Activated CD4-positive, alpha-beta memory T cell treated with anti-CD3 and anti-CD28 coated beads for 36 hours (primary cell): Measurements from ENCODE around the gene RARA. TPM values are rescaled to one million over a fixed set of nuclear protein-coding genes. Genes with fewer than 3 reads are reported as not detected.
"Not testable (repeated sequence)": the region's sequence is repeated elsewhere in the genome, so short reads cannot be mapped to it uniquely, and the experiment has no call there.

Experiments used
- CTCF ChIA-PET: fragments of 350-600 bp; sonication (Branson Sonifier 250); formaldehyde crosslinking; loops from one replicate; lab custom pipeline; 2021; ENCODE audit warnings: antibody characterized with exemption, inconsistent platforms; lab: Charles Lee
- POLR2A ChIA-PET: fragments of 350-600 bp; sonication (Branson Sonifier 250); formaldehyde crosslinking; loops from one replicate; lab custom pipeline; 2021; ENCODE audit warnings: antibody characterized with exemption; lab: Charles Lee
- DNase-seq: peaks from one replicate; pipeline ENCODE4 v3.0.0-alpha.2; 2020
- H3K27ac Mint-ChIP-seq: one replicate; pipeline ENCODE4 v1.8.0; 2021; ENCODE audit warnings: mixed read lengths
- H3K27me3 Mint-ChIP-seq: one replicate; pipeline ENCODE4 v1.8.0; 2021; ENCODE audit warnings: mixed read lengths
- H3K36me3 Mint-ChIP-seq: one replicate; pipeline ENCODE4 v1.8.0; 2021; ENCODE audit warnings: mixed read lengths
- H3K4me1 Mint-ChIP-seq: one replicate; pipeline ENCODE4 v1.8.0; 2021; ENCODE audit warnings: low read depth, mixed read lengths
- H3K4me3 Mint-ChIP-seq: one replicate; pipeline ENCODE4 v1.8.0; 2021; ENCODE audit warnings: mild to moderate bottlenecking, mixed read lengths
- H3K9me3 Mint-ChIP-seq: one replicate; pipeline ENCODE4 v1.8.0; 2021; ENCODE audit warnings: mixed read lengths
- intact Hi-C: fragments of 100-400 bp; cut with micrococcal nuclease; formaldehyde crosslinking; loops from one replicate; pipeline ENCODE4 v1.15.1; 2023
- total RNA-seq, 2 experiments: library from RNA; stranded (reverse); gene quantifications; one replicate each; pipeline ENCODE4 v1.2.3, GENCODE V29; 2021

RARA gene
- total RNA-seq, 2 experiments from 2014 or later = 31.2 TPM

DNA sequence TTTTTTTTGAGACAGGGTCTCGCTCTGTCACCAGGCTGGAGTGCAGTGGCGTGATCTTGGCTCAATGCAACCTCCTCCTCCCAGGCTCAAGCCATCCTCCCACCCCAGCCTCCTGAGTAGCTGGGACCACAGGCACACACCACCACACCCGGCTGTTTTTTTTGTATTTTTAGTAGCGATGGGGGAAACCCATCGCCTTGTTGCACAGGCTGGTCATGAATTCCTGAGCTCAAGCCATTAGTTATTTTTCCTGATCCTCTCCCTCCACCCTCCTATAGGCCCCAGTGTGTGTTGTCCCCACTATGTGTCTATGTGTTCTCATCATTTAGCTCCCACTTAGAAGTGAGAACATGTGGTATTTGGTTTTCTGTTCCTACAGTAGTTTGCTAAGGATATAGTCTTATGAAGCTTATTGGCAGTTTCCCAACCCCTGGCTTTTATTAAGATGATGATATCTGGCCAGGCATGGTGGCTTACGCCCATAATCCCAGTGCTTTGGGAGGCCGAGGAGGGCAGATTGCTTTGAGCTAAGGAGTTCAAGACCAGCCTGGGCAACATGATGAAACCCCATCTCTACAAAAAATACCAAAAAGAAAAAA is 9.7 kb upstream of the RARA start:
- CTCF ChIA-PET = interaction anchor here (0.6 to 6.4 kb wide), 11 partner anchors 8 to 64 kb away, joined by 3 to 50 read pairs (median 4); no protein-coding TSS in a partner anchor
- Mint-ChIP-seq H3K4me1 (peaks cover 22% of the 10 kb centered on the region), H3K36me3 (peaks cover 70% of the 10 kb centered on the region)
- DNase-seq, intact Hi-C loops, H3K27ac Mint-ChIP-seq, H3K4me3 Mint-ChIP-seq, H3K27me3 Mint-ChIP-seq, H3K9me3 Mint-ChIP-seq: not testable (repeated sequence)
- POLR2A ChIA-PET = interaction anchor here (1.4 to 1.7 kb wide), 2 partner anchors 10 to 43 kb away, joined by 3 to 6 read pairs; no protein-coding TSS in a partner anchor

- H3K36me3 Mint-ChIP-seq = peaks cover 53% of the 10 kb centered on the region
- DNase-seq = no peak
- no peak overlapping the region for H3K4me3 Mint-ChIP-seq
- ChIA-PET CTCF (interaction anchor here (0.5 to 8.8 kb wide), 9 partner anchors 11 to 231 kb away, joined by 3 to 241 read pairs (median 8); no protein-coding TSS in a partner anchor), POLR2A (interaction anchor here (1.0 kb wide), 1 partner anchor 16 kb away, joined by 3 read pairs; no protein-coding TSS in a partner anchor)
- no peak overlapping the region for H3K27ac Mint-ChIP-seq
- no peaks in the 10 kb centered on the region for H3K27me3 Mint-ChIP-seq
- H3K9me3 Mint-ChIP-seq = no peaks in the 10 kb centered on the region
- intact Hi-C loops = no loop called here
- peaks cover 16% of the 10 kb centered on the region for H3K4me1 Mint-ChIP-seq
Measured at GRCh38 chr17:40301315-40301714, 7.7 kb upstream of the RARA start.

GRCh38 chr17:40303009-40303657 is 5.8 kb upstream of the RARA start:
- ChIA-PET POLR2A (interaction anchor here (1.5 kb wide), 2 partner anchors 12 to 51 kb away, joined by 3 to 4 read pairs; no protein-coding TSS in a partner anchor), CTCF (interaction anchor here (0.7 to 8.8 kb wide), 20 partner anchors 8 to 230 kb away, joined by 3 to 241 read pairs (median 6); no protein-coding TSS in a partner anchor)
- peak overlapping the region; percentile 36 for H3K27ac Mint-ChIP-seq
- peaks cover 15% of the 10 kb centered on the region for H3K4me1 Mint-ChIP-seq
- intact Hi-C loops = loop anchor here (1.0 kb wide), 1 partner anchor 52 kb away; no protein-coding TSS in a partner anchor
- H3K27me3 Mint-ChIP-seq = no peaks in the 10 kb centered on the region
- DNase-seq = peak; percentile 46
- no peak overlapping the region for H3K4me3 Mint-ChIP-seq
- H3K36me3 Mint-ChIP-seq = peaks cover 42% of the 10 kb centered on the region
- no peaks in the 10 kb centered on the region for H3K9me3 Mint-ChIP-seq

GRCh38 chr17:40303708-40304551 is 5.0 kb upstream of the RARA start:
- no peak overlapping the region for H3K27ac Mint-ChIP-seq
- H3K9me3 Mint-ChIP-seq = no peaks in the 10 kb centered on the region
- H3K27me3 Mint-ChIP-seq = no peaks in the 10 kb centered on the region
- peaks cover 15% of the 10 kb centered on the region for H3K4me1 Mint-ChIP-seq
- intact Hi-C loops = loop anchor here (1.0 kb wide), 1 partner anchor 51 kb away; no protein-coding TSS in a partner anchor
- POLR2A ChIA-PET = interaction anchor here (0.6 to 1.5 kb wide), 3 partner anchors 11 to 51 kb away, joined by 3 to 4 read pairs (median 3); no protein-coding TSS in a partner anchor
- CTCF ChIA-PET = interaction anchor here (0.9 to 8.8 kb wide), 17 partner anchors 8 to 229 kb away, joined by 3 to 241 read pairs (median 6); no protein-coding TSS in a partner anchor
- H3K4me3 Mint-ChIP-seq = no peak overlapping the region
- H3K36me3 Mint-ChIP-seq = peaks cover 37% of the 10 kb centered on the region
- no peak for DNase-seq

- ChIA-PET POLR2A (interaction anchor here (1.5 kb wide), 1 partner anchor 10 kb away, joined by 3 read pairs; no protein-coding TSS in a partner anchor), CTCF (interaction anchor here (1.0 to 8.8 kb wide), 9 partner anchors 9 to 228 kb away, joined by 3 to 241 read pairs (median 6); no protein-coding TSS in a partner anchor)
- H3K27ac Mint-ChIP-seq, intact Hi-C loops, H3K4me3 Mint-ChIP-seq, DNase-seq, H3K9me3 Mint-ChIP-seq, H3K27me3 Mint-ChIP-seq: not testable (repeated sequence)
- Mint-ChIP-seq H3K4me1 (peaks cover 18% of the 10 kb centered on the region), H3K36me3 (peaks cover 32% of the 10 kb centered on the region)
Measured at GRCh38 chr17:40304552-40304863, 4.5 kb upstream of the RARA start.

GRCh38 chr17:40304866-40305265 is 4.1 kb upstream of the RARA start:
- H3K27ac Mint-ChIP-seq, H3K9me3 Mint-ChIP-seq, H3K4me3 Mint-ChIP-seq, intact Hi-C loops, DNase-seq, H3K27me3 Mint-ChIP-seq: not testable (repeated sequence)
- peaks cover 32% of the 10 kb centered on the region for H3K36me3 Mint-ChIP-seq
- POLR2A ChIA-PET = interaction anchor here (1.5 kb wide), 1 partner anchor 10 kb away, joined by 3 read pairs; no protein-coding TSS in a partner anchor
- peaks cover 18% of the 10 kb centered on the region for H3K4me1 Mint-ChIP-seq
- CTCF ChIA-PET = interaction anchor here (1.0 to 8.8 kb wide), 9 partner anchors 9 to 228 kb away, joined by 3 to 241 read pairs (median 9); no protein-coding TSS in a partner anchor

- no peaks in the 10 kb centered on the region for H3K27me3 Mint-ChIP-seq
- H3K4me1 Mint-ChIP-seq = peaks cover 27% of the 10 kb centered on the region
- intact Hi-C loops = no loop called here
- H3K9me3 Mint-ChIP-seq = no peaks in the 10 kb centered on the region
- no peak for DNase-seq
- POLR2A ChIA-PET = interaction anchor here (0.5 to 2.4 kb wide), 9 partner anchors 9 to 185 kb away, joined by 3 to 11 read pairs (median 5); no protein-coding TSS in a partner anchor
- CTCF ChIA-PET = interaction anchor here (1.0 to 8.8 kb wide), 15 partner anchors 9 to 280 kb away, joined by 3 to 241 read pairs (median 6); no protein-coding TSS in a partner anchor
- H3K36me3 Mint-ChIP-seq = peaks cover 23% of the 10 kb centered on the region
- H3K4me3 Mint-ChIP-seq = peak overlapping the region; percentile 18
- peak overlapping the region; percentile 38 for H3K27ac Mint-ChIP-seq
Measured at GRCh38 chr17:40306395-40306794, 2.6 kb upstream of the RARA start.

- DNase-seq = no peak
- Mint-ChIP-seq H3K9me3 (no peaks in the 10 kb centered on the region), H3K27ac (no peak overlapping the region), H3K27me3 (no peaks in the 10 kb centered on the region), H3K36me3 (peaks cover 17% of the 10 kb centered on the region), H3K4me1 (peaks cover 35% of the 10 kb centered on the region), H3K4me3 (no peak overlapping the region)
- intact Hi-C loops = no loop called here
- CTCF ChIA-PET = interaction anchor here (0.6 to 8.8 kb wide), 21 partner anchors 8 to 281 kb away, joined by 3 to 241 read pairs (median 5); partner anchors contain the start of gene TOP2A
- POLR2A ChIA-PET = interaction anchor here (0.5 to 2.4 kb wide), 11 partner anchors 10 to 186 kb away, joined by 3 to 11 read pairs (median 4); no protein-coding TSS in a partner anchor
Measured at GRCh38 chr17:40307001-40307730, 1.8 kb upstream of the RARA start.

DNA sequence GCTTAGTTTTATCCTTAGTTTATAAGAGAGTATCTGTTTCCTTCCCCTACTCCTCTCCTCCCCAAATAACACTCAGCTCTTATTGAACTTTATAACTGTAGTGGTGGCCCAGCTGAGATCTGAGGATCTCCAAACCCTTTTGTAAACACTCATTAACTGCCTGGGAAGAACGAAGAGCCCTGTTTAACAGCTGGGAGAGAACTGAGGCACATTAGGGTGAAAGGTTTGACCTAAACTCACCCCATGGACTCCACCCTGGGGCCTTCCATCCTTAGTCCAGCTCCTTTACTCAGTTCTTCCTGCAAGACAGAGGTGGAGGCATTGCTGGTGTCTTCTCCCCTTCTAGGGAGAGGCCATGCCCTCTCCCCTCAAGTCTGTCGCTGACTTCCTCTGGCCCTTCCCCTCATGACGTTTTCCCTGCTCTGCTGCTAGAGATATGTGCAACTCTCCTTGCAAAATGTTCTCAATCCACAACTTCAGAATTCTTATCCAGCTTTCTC is 1.2 kb upstream of the RARA start:
- intact Hi-C loops = no loop called here
- peaks cover 37% of the 10 kb centered on the region for H3K4me1 Mint-ChIP-seq
- H3K27me3 Mint-ChIP-seq = no peaks in the 10 kb centered on the region
- H3K27ac Mint-ChIP-seq = no peak overlapping the region
- peaks cover 12% of the 10 kb centered on the region for H3K36me3 Mint-ChIP-seq
- no peak for DNase-seq
- ChIA-PET CTCF (interaction anchor here (0.9 to 8.8 kb wide), 17 partner anchors 8 to 281 kb away, joined by 3 to 241 read pairs (median 6); partner anchors contain the start of gene TOP2A), POLR2A (interaction anchor here (0.9 to 2.4 kb wide), 9 partner anchors 9 to 47 kb away, joined by 3 to 11 read pairs (median 5); no protein-coding TSS in a partner anchor)
- no peak overlapping the region for H3K4me3 Mint-ChIP-seq
- H3K9me3 Mint-ChIP-seq = no peaks in the 10 kb centered on the region

DNA sequence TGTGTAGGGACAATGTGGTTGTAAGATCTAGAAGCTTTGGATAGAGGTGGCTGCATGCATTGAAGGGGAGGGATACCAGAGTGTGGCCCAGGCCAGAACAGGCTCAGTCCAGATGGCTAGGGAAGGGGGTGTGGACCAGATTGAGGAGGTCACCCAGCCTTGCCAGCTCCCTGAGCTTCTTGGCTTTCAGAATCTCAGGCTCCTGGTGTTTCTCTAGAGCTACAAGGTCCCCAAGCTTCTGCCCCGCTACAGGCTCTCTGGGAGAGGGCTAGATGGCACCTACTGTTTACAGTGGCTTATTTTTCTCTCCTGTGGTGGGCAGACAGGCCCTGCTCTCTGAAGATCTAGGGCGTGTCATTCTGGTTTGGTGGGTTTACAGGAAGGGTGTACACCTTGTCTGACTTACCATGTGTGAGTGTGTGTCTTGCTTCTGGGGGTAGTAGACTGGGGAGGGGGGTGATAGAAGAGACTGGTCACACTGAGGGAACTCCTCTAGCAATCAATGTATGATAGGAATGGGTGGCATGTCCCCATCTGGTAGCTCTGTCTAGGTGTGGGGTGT is 1.1 kb downstream of the RARA start:
- no peaks in the 10 kb centered on the region for H3K36me3 Mint-ChIP-seq
- intact Hi-C loops = no loop called here
- ChIA-PET CTCF (interaction anchor here (1.2 to 8.8 kb wide), 3 partner anchors 45 to 54 kb away, joined by 3 to 241 read pairs (median 5); no protein-coding TSS in a partner anchor), POLR2A (interaction anchor here (0.7 to 1.3 kb wide), 2 partner anchors 16 to 17 kb away, joined by 3 to 4 read pairs; no protein-coding TSS in a partner anchor)
- peaks cover 40% of the 10 kb centered on the region for H3K4me1 Mint-ChIP-seq
- no peak for DNase-seq
- no peaks in the 10 kb centered on the region for H3K27me3 Mint-ChIP-seq
- H3K27ac Mint-ChIP-seq = no peak overlapping the region
- no peaks in the 10 kb centered on the region for H3K9me3 Mint-ChIP-seq
- H3K4me3 Mint-ChIP-seq = no peak overlapping the region
